HG02588 (cell line): ENCODE results near the gene UNC5C.
"Not testable (repeated sequence)": the region's sequence is repeated elsewhere in the genome, so short reads cannot be mapped to it uniquely, and the experiment has no call there.

Source experiments
- ATAC-seq: cut with Tn5 transposase; IDR thresholded peaks from one replicate; pipeline ENCODE4 v1.9.1; 2021; ENCODE audit warnings: mild to moderate bottlenecking, moderate library complexity; ENCODE audit not compliant: unreplicated experiment

UNC5C gene

GRCh38 chr4:95183656-95184408, 364.9 kb downstream of the UNC5C start:
- ATAC-seq = no peak

- ATAC-seq = no peak
Observed at GRCh38 chr4:95181996-95182306, 366.8 kb downstream of the UNC5C start.

- ATAC-seq = no peak
Observed at GRCh38 chr4:95181243-95181995, 367.4 kb downstream of the UNC5C start.

GRCh38 chr4:95180531-95181242, 368.1 kb downstream of the UNC5C start:
- no peak for ATAC-seq

- ATAC-seq = no peak
Observed at GRCh38 chr4:95178938-95179337, 369.8 kb downstream of the UNC5C start.

- ATAC-seq = not testable (repeated sequence)
Observed at GRCh38 chr4:95171377-95171776, 377.4 kb downstream of the UNC5C start.

- ATAC-seq = no peak
Observed at GRCh38 chr4:95170176-95170575, 378.6 kb downstream of the UNC5C start.

- ATAC-seq = no peak
Observed at GRCh38 chr4:95167805-95168204, 381.0 kb downstream of the UNC5C start.

GRCh38 chr4:95165926-95166524, 382.7 kb downstream of the UNC5C start:
- ATAC-seq = peak; percentile 74

GRCh38 chr4:95162867-95163266, 385.9 kb downstream of the UNC5C start:
- no peak for ATAC-seq

GRCh38 chr4:95161781-95162469, 386.8 kb downstream of the UNC5C start:
- no peak for ATAC-seq

GRCh38 chr4:95159384-95159783, 389.4 kb downstream of the UNC5C start:
- ATAC-seq = no peak

GRCh38 chr4:95158626-95159025, 390.1 kb downstream of the UNC5C start:
- no peak for ATAC-seq

- no peak for ATAC-seq
Observed at GRCh38 chr4:95158045-95158444, 390.7 kb downstream of the UNC5C start.

- no peak for ATAC-seq
Observed at GRCh38 chr4:95157596-95157995, 391.2 kb downstream of the UNC5C start.

GRCh38 chr4:95156452-95156765, 392.4 kb downstream of the UNC5C start:
- ATAC-seq = no peak

- ATAC-seq = no peak
Observed at GRCh38 chr4:95155759-95156451, 392.9 kb downstream of the UNC5C start.

GRCh38 chr4:95153182-95153581, 395.6 kb downstream of the UNC5C start:
- no peak for ATAC-seq

GRCh38 chr4:95151255-95151654, 397.5 kb downstream of the UNC5C start:
- ATAC-seq = no peak

GRCh38 chr4:95142932-95143331, 405.8 kb downstream of the UNC5C start:
- ATAC-seq = no peak
